HepG2 (cell line): ENCODE measurements around the gene COPS3. TPM values are rescaled to one million over a fixed set of nuclear protein-coding genes. Genes with fewer than 3 reads are reported as not detected.

Experiments used
- ATAC-seq: fragments of 200-7000 bp; cut with Tn5 transposase; 3 replicates; pipeline ENCODE4 v1.9.1; 2020; ENCODE audit warnings: mild to moderate bottlenecking, moderate library complexity
- BruUV-seq: library from RNA; stranded (reverse); fragments of 400-500 nt; replicated peaks from 2 replicates; lab custom pipeline; 2021; lab: Mats Ljungman, UMichigan
- CTCF ChIA-PET: fragments of 300-600 bp; formaldehyde crosslinking; extraction: SDS; loops from one replicate; lab custom pipeline; 2021; ENCODE audit warnings: low total read pairs, inconsistent platforms, low intra/inter-chr PET ratio; lab: Yijun Ruan, JAX
- POLR2A ChIA-PET: fragments of 350-600 bp; sonication (Branson Sonifier 250); formaldehyde crosslinking; loops from one replicate; lab custom pipeline; 2020; ENCODE audit warnings: antibody characterized with exemption, inconsistent platforms; lab: Yijun Ruan, JAX
- DNase-seq: peaks from one replicate; pipeline ENCODE4 v3.0.0-alpha.2; 2015; ENCODE audit warnings: low spot score
- FAIRE-seq: peaks from 3 replicates; lab custom pipeline; 2011; peaks lifted over from hg19 to GRCh38; lab: Jason Lieb, UNC
- H2AFZ ChIP-seq: one replicate; pipeline ENCODE4 v1.6.1; 2011; ENCODE audit warnings: low read length, inconsistent platforms
- H3K27ac ChIP-seq: fragments of 300-600 bp; 3 replicates; pipeline ENCODE4 v1.8.0; 2011; ENCODE audit warnings: mixed run types, mild to moderate bottlenecking, mixed read lengths, low read length, inconsistent platforms; ENCODE audit not compliant: insufficient read depth; ENCODE audit errors: extremely low read length
- H3K27me3 ChIP-seq, 2 experiments: fragments of 200-600 bp in 1 of 2; 2 replicates in 1 of 2; 3 replicates in 1 of 2; pipeline versions ENCODE4 v1.6.0 to v1.8.0; 2011; ENCODE audit warnings: low read length in 2 of 2, mild to moderate bottlenecking in 2 of 2, moderate library complexity in 2 of 2, inconsistent platforms in 1 of 2; ENCODE audit not compliant: insufficient read depth in 2 of 2, control insufficient read depth in 1 of 2
- H3K36me3 ChIP-seq, 2 experiments: fragments of 200-600 bp in 1 of 2; replicated peaks in 1 of 2; 2 replicates in 1 of 2; 3 replicates in 1 of 2; pipeline versions ENCODE4 v1.5.1 to v1.8.0; 2011; ENCODE audit warnings: low read length in 2 of 2, inconsistent platforms in 1 of 2; ENCODE audit not compliant: insufficient read depth in 2 of 2, control insufficient read depth in 1 of 2
- H3K4me1 ChIP-seq: 2 replicates; pipeline ENCODE4 v1.5.1; 2012; ENCODE audit warnings: low read length, inconsistent platforms; ENCODE audit not compliant: insufficient read depth
- H3K4me2 ChIP-seq: 2 replicates; pipeline ENCODE4 v1.6.0; 2011; ENCODE audit warnings: low read depth, low read length, inconsistent platforms
- H3K4me3 ChIP-seq, 3 experiments: fragments of 200-600 bp in 1 of 3; sonication (generic), shearing (Covaris generic) in 1 of 3; replicated peaks in 1 of 3; 2 replicates each; pipeline ENCODE4 v1.5.1; 2011 to 2016; ENCODE audit warnings: low read length in 3 of 3, inconsistent platforms in 2 of 3, low read depth in 2 of 3, mild to moderate bottlenecking in 2 of 3, control low read depth in 1 of 3, mixed read lengths in 1 of 3; ENCODE audit not compliant: insufficient read depth in 1 of 3
- H3K79me2 ChIP-seq: one replicate; pipeline ENCODE4 v1.6.1; 2011; ENCODE audit warnings: low read length, inconsistent platforms; ENCODE audit not compliant: insufficient read depth
- H3K9ac ChIP-seq: 2 replicates; pipeline ENCODE4 v1.6.0; 2011; ENCODE audit warnings: mild to moderate bottlenecking, low read depth, low read length, inconsistent platforms; ENCODE audit not compliant: insufficient read depth
- H3K9me3 ChIP-seq: 2 replicates; pipeline ENCODE4 v1.5.1; 2012; ENCODE audit warnings: mild to moderate bottlenecking, low read length
- H4K20me1 ChIP-seq: 2 replicates; pipeline ENCODE4 v1.6.0; 2011; ENCODE audit warnings: inconsistent platforms, mild to moderate bottlenecking, low read length, moderate library complexity; ENCODE audit not compliant: insufficient read depth
- HNF4A ChIP-seq: sonication (generic); formaldehyde crosslinking; IDR thresholded peaks from 2 replicates; pipeline ENCODE4 v1.4.0; 2020; ENCODE audit warnings: missing genetic modification reagents
- HNF4G ChIP-seq, 2 experiments: sonication (generic) in 1 of 2; formaldehyde crosslinking in 1 of 2; IDR thresholded peaks; 2 replicates each; pipeline versions ENCODE4 v1.4.0 to v1.6.1; 2011 to 2020; ENCODE audit warnings: borderline replicate concordance in 2 of 2, low read depth in 2 of 2, mild to moderate bottlenecking in 2 of 2, low read length in 1 of 2, missing genetic modification reagents in 1 of 2, moderate library complexity in 1 of 2
- HOXA3 ChIP-seq: sonication (generic); formaldehyde crosslinking; IDR thresholded peaks from 2 replicates; pipeline ENCODE4 v1.5.0; 2020; ENCODE audit warnings: missing genetic modification reagents
- MTA1 ChIP-seq: sonication (generic); formaldehyde crosslinking; IDR thresholded peaks from 2 replicates; pipeline ENCODE4 v1.4.0; 2020; ENCODE audit warnings: missing genetic modification reagents, mild to moderate bottlenecking, borderline replicate concordance
- MYPOP ChIP-seq: sonication (generic); formaldehyde crosslinking; IDR thresholded peaks from 2 replicates; pipeline ENCODE4 v1.8.1; 2023; ENCODE audit warnings: mild to moderate bottlenecking, moderate library complexity, missing genetic modification reagents
- TEAD3 ChIP-seq: optimal IDR thresholded peaks from 2 replicates; pipeline ENCODE3; 2016; ENCODE audit warnings: borderline replicate concordance
- ZBTB43 ChIP-seq: sonication (generic); formaldehyde crosslinking; conservative IDR thresholded peaks from 2 replicates; pipeline ENCODE4 v1.4.0; 2020; ENCODE audit warnings: missing genetic modification reagents
- ZNF570 ChIP-seq: sonication (generic); formaldehyde crosslinking; IDR thresholded peaks from 2 replicates; pipeline ENCODE4 v1.4.0; 2020; ENCODE audit warnings: mild to moderate bottlenecking, missing genetic modification reagents, borderline replicate concordance
- WGBS: methylation state at CpG from one replicate; pipeline ENCODE4 v1.1.6; 2017; ENCODE audit warnings: low lambda C conversion rate; 5-methylcytosine and 5-hydroxymethylcytosine counted together
- in situ Hi-C: cut with HindIII; loops from 2 replicates; pipeline ENCODE4 v1.10.0; 2017; ENCODE audit warnings: low pct_unique_long_range_greater_than_20kb; ENCODE audit not compliant: extremely low pct_ligation_motif_present
- intact Hi-C: fragments of 100-400 bp; cut with micrococcal nuclease; formaldehyde crosslinking; loops from one replicate; pipeline ENCODE4 v1.10.0; 2022; ENCODE audit not compliant: unreplicated experiment
- polyA plus RNA-seq, 8 experiments: library from polyadenylated mRNA; depleted of rRNA in 3 of 8; stranded (reverse) in 7 of 8; unstranded in 1 of 8; fragments of >200 nt; fragmentation: Illumina TruSeq in 4 of 8; extraction: Trizol in 4 of 8; gene quantifications; 2 replicates each; pipeline versions ENCODE4 v1.2.1 to v1.2.3, GENCODE V29; 2011 to 2016; ENCODE audit warnings: low read depth in 4 of 8, missing spikeins in 1 of 8, mixed read lengths in 1 of 8; ENCODE audit not compliant: insufficient read depth in 1 of 8
- total RNA-seq, 5 experiments: library from RNA; depleted of rRNA; stranded (reverse); fragments of >200 nt; fragmentation: Illumina TruSeq; extraction: Trizol; gene quantifications; 2 replicates each; pipeline ENCODE4 v1.2.3, GENCODE V29; 2016; ENCODE audit warnings: low read depth in 1 of 5
- TF ChIP-seq, protein P1 (sequence below): sonication (generic); formaldehyde crosslinking; IDR thresholded peaks from 2 replicates; pipeline ENCODE4 v1.4.0; 2020; ENCODE audit warnings: mild to moderate bottlenecking, missing genetic modification reagents
- TF ChIP-seq, protein P2 (sequence below): sonication (generic); formaldehyde crosslinking; IDR thresholded peaks from 2 replicates; pipeline ENCODE4 v1.5.1; 2020; ENCODE audit warnings: mild to moderate bottlenecking, missing genetic modification reagents, moderate library complexity
- TF ChIP-seq, protein P3 (sequence below): sonication (generic); formaldehyde crosslinking; IDR thresholded peaks from 2 replicates; pipeline ENCODE4 v1.5.0; 2020; ENCODE audit warnings: mild to moderate bottlenecking, missing genetic modification reagents

COPS3 gene
- total and polyA plus RNA-seq, 2 of the 13 experiments (the other 11 are each of a cell fraction or from before 2014, with no cell fraction given): 46.3 to 103 TPM

DNA sequence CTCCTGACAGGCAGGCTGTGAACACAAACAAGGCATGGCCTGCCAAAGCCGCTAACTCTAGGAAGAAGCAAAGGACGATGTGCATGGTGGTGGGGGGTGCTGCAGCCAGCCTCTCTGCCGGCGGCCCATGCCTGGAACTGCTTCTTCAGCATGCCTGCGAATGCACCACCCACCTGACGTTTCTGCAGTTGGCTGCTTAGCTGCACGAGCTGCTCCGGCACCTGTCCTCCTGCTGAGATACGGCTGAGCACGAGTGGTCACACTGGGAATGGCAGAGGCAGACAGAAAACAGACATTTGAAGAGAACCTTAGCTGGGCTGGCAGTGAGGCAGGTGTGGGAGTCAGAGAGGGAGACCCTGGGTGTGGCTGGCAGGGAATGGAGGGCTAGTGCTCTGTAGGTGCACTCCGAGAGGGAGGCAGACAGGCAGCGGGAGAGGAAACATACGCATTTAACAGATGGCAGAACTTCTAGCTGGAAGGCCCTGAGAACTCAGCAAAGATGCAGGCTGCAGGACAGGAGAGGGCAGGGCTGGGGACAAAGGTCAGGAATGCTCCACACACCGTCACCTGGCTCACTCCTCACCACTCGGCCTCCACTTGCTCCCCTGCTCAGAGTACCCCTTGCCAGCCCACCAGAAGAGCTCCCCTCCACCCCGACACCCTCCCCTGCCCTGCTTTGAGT, 49.3 kb downstream of the COPS3 start:
- H3K27ac ChIP-seq: peak overlapping the region; percentile 12
- intact Hi-C loops: no loop called here

More for the DNA sequence above, 49.3 kb downstream of the COPS3 start:
- peak; percentile 40 for ATAC-seq
- WGBS: 94% methylated on average over 11 of the region's 16 CpGs
- FAIRE-seq: no peak
- peaks cover 25 to 56% of the 10 kb centered on the region in 2 experiments for H3K36me3 ChIP-seq
- H3K9me3 ChIP-seq: no peaks in the 10 kb centered on the region
- DNase-seq: no peak
- peaks cover 28% of the 10 kb centered on the region for H3K79me2 ChIP-seq
- H3K27me3 ChIP-seq: no peaks in the 10 kb centered on the region
- no TSS peak for BruUV-seq
- no peaks in the 10 kb centered on the region for H4K20me1 ChIP-seq
- H3K9ac ChIP-seq: no peak overlapping the region
- CTCF ChIA-PET: no interaction called here
- H3K4me3 ChIP-seq: no peak overlapping the region
- H3K4me1 ChIP-seq: peaks cover 46% of the 10 kb centered on the region
- POLR2A ChIA-PET: no interaction called here
- TF ChIP-seq ZBTB43 (no peak), MTA1 (CRISPR knock-in tag) (0 out of 2 replicates have a peak, but pooled peaks have one; percentile 33), TEAD3 (CRISPR knock-in tag) (no peak), HNF4G (IDR thresholded peaks at IDR 0.05; ENCODE audit: borderline replicate concordance, low read depth, low read length) (peak; percentile 25; the same call in 1 of the 2 replicates), HNF4G (CRISPR knock-in tag; IDR thresholded peaks at IDR 0.05; ENCODE audit: borderline replicate concordance, low read depth) (no peak), ZNF570 (no peak), HNF4A (peak; percentile 38), MYPOP (CRISPR knock-in tag) (no peak), HOXA3 (CRISPR knock-in tag) (0 out of 2 replicates have a peak, but pooled peaks have one; percentile 14)
- TF ChIP-seq, protein P1, sequence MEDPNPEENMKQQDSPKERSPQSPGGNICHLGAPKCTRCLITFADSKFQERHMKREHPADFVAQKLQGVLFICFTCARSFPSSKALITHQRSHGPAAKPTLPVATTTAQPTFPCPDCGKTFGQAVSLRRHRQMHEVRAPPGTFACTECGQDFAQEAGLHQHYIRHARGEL: no peak
- TF ChIP-seq, protein P2, sequence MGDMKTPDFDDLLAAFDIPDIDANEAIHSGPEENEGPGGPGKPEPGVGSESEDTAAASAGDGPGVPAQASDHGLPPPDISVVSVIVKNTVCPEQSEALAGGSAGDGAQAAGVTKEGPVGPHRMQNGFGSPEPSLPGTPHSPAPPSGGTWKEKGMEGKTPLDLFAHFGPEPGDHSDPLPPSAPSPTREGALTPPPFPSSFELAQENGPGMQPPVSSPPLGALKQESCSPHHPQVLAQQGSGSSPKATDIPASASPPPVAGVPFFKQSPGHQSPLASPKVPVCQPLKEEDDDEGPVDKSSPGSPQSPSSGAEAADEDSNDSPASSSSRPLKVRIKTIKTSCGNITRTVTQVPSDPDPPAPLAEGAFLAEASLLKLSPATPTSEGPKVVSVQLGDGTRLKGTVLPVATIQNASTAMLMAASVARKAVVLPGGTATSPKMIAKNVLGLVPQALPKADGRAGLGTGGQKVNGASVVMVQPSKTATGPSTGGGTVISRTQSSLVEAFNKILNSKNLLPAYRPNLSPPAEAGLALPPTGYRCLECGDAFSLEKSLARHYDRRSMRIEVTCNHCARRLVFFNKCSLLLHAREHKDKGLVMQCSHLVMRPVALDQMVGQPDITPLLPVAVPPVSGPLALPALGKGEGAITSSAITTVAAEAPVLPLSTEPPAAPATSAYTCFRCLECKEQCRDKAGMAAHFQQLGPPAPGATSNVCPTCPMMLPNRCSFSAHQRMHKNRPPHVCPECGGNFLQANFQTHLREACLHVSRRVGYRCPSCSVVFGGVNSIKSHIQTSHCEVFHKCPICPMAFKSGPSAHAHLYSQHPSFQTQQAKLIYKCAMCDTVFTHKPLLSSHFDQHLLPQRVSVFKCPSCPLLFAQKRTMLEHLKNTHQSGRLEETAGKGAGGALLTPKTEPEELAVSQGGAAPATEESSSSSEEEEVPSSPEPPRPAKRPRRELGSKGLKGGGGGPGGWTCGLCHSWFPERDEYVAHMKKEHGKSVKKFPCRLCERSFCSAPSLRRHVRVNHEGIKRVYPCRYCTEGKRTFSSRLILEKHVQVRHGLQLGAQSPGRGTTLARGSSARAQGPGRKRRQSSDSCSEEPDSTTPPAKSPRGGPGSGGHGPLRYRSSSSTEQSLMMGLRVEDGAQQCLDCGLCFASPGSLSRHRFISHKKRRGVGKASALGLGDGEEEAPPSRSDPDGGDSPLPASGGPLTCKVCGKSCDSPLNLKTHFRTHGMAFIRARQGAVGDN (CRISPR knock-in tag): peak; percentile 32; the same call in 1 of the 2 replicates
- TF ChIP-seq, protein P3, sequence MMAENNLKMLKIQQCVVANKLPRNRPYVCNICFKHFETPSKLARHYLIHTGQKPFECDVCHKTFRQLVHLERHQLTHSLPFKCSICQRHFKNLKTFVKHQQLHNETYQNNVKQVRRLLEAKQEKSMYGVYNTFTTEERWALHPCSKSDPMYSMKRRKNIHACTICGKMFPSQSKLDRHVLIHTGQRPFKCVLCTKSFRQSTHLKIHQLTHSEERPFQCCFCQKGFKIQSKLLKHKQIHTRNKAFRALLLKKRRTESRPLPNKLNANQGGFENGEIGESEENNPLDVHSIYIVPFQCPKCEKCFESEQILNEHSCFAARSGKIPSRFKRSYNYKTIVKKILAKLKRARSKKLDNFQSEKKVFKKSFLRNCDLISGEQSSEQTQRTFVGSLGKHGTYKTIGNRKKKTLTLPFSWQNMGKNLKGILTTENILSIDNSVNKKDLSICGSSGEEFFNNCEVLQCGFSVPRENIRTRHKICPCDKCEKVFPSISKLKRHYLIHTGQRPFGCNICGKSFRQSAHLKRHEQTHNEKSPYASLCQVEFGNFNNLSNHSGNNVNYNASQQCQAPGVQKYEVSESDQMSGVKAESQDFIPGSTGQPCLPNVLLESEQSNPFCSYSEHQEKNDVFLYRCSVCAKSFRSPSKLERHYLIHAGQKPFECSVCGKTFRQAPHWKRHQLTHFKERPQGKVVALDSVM (CRISPR knock-in tag): peak; percentile 90
- TF ChIP-seq, all 625 proteins: peak for 6
- in situ Hi-C loops: no loop called here
- Histone ChIP-seq H3K4me2 (no peak overlapping the region), H2AFZ (no peak overlapping the region)
